Activated CD8-positive, alpha-beta memory T cell treated with anti-CD3 and anti-CD28 coated beads, Interleukin-2, amount 50 U/mL, for 24 hours (primary cell): ENCODE results near the gene DNAAF3.

Experiments used
- DNase-seq: peaks from one replicate; pipeline ENCODE4 v3.0.0-alpha.2; 2020; ENCODE audit errors: extremely low read depth

The DNAAF3 gene

GRCh38 chr19:55153652-55154264 is 12.7 kb downstream of the DNAAF3 start:
- no peak for DNase-seq

- DNase-seq, result no peak
These were observed 14.4 kb downstream of the DNAAF3 start for GRCh38 chr19:55152017-55152416.

- DNase-seq, result no peak
These were observed 17.1 kb downstream of the DNAAF3 start, which contains the start of gene TNNT1 for GRCh38 chr19:55149078-55150003. Gene TNNT1, minus strand, starts transcription at chr19:55149206. Its CDS starts 2,049 bp downstream, at chr19:55147157.

GRCh38 chr19:55147545-55148251 is 18.7 kb downstream of the DNAAF3 start:
- DNase-seq, result no peak

GRCh38 chr19:55146705-55147273 is 19.6 kb downstream of the DNAAF3 start:
- DNase-seq, result no peak

- DNase-seq, result no peak
These were observed 20.2 kb downstream of the DNAAF3 start for GRCh38 chr19:55146078-55146704.

GRCh38 chr19:55145232-55145631 is 21.2 kb downstream of the DNAAF3 start:
- DNase-seq, result no peak

GRCh38 chr19:55141696-55142095 is 24.7 kb downstream of the DNAAF3 start:
- no peak for DNase-seq

- no peak for DNase-seq
These were observed 28.5 kb downstream of the DNAAF3 start for GRCh38 chr19:55137915-55138314.

- no peak for DNase-seq
These were observed 29.9 kb downstream of the DNAAF3 start for GRCh38 chr19:55136399-55137102.

- DNase-seq, result no peak
These were observed 31.7 kb downstream of the DNAAF3 start for GRCh38 chr19:55134736-55135135.

- no peak for DNase-seq
These were observed 32.6 kb downstream of the DNAAF3 start for GRCh38 chr19:55133639-55134444.

GRCh38 chr19:55132453-55133129 is 33.8 kb downstream of the DNAAF3 start:
- DNase-seq, result no peak

- no peak for DNase-seq
These were observed 35.0 kb downstream of the DNAAF3 start for GRCh38 chr19:55131421-55131820.

- no peak for DNase-seq
These were observed 47.4 kb downstream of the DNAAF3 start for GRCh38 chr19:55119053-55119452.

- no peak for DNase-seq
These were observed 47.9 kb downstream of the DNAAF3 start for GRCh38 chr19:55118401-55118991.

- peak; percentile 91 for DNase-seq
These were observed 48.6 kb downstream of the DNAAF3 start for GRCh38 chr19:55117663-55118391.
